B cell (primary cell): Measurements from ENCODE around the gene CYTH4.

Experiments
- EZH2 ChIP-seq: IDR thresholded peaks from 2 replicates; pipeline ENCODE4 v1.6.1; 2012; ENCODE audit warnings: borderline replicate concordance, low read depth, mild to moderate bottlenecking, moderate library complexity, low read length; ENCODE audit not compliant: insufficient read depth, poor library complexity, severe bottlenecking
- TF ChIP-seq, protein P1 (sequence below): fragments of 200-600 bp; IDR thresholded peaks from one replicate; pipeline ENCODE4 v1.8.0; 2022; ENCODE audit warnings: antibody characterized with exemption, mild to moderate bottlenecking

GRCh38 chr22:37258005-37258752 is 24.1 kb upstream of the CYTH4 start:
- TF ChIP-seq, protein P1, sequence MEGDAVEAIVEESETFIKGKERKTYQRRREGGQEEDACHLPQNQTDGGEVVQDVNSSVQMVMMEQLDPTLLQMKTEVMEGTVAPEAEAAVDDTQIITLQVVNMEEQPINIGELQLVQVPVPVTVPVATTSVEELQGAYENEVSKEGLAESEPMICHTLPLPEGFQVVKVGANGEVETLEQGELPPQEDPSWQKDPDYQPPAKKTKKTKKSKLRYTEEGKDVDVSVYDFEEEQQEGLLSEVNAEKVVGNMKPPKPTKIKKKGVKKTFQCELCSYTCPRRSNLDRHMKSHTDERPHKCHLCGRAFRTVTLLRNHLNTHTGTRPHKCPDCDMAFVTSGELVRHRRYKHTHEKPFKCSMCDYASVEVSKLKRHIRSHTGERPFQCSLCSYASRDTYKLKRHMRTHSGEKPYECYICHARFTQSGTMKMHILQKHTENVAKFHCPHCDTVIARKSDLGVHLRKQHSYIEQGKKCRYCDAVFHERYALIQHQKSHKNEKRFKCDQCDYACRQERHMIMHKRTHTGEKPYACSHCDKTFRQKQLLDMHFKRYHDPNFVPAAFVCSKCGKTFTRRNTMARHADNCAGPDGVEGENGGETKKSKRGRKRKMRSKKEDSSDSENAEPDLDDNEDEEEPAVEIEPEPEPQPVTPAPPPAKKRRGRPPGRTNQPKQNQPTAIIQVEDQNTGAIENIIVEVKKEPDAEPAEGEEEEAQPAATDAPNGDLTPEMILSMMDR, result no peak
- no peak for TF ChIP-seq EZH2
